HG03039 (cell line): ENCODE data around the gene PSKH1.

Experiments
- ATAC-seq: cut with Tn5 transposase; IDR thresholded peaks from one replicate; pipeline ENCODE4 v1.9.1; 2021; ENCODE audit warnings: mild to moderate bottlenecking, moderate library complexity; ENCODE audit not compliant: unreplicated experiment

The PSKH1 gene

DNA sequence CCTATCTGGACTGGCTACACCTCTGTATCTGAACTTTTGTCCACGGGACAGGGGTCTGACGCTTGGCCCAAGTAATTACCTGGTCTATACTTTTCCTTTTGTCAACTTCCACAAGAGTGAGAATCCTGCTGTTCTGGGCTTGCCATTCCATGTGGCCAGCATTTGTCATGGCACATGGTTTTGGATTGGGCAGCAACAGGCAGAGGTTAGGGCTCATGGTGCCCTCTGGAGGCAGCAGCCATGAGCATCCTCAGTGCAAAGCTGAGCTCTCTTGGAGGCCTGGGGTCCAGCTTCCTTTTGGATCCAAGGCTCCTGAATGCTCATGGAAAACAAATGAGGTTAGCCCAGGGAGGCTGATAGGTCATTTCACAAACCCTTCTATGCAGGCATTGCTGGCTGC is 27.7 kb upstream of the PSKH1 start:
- ATAC-seq = no peak

DNA sequence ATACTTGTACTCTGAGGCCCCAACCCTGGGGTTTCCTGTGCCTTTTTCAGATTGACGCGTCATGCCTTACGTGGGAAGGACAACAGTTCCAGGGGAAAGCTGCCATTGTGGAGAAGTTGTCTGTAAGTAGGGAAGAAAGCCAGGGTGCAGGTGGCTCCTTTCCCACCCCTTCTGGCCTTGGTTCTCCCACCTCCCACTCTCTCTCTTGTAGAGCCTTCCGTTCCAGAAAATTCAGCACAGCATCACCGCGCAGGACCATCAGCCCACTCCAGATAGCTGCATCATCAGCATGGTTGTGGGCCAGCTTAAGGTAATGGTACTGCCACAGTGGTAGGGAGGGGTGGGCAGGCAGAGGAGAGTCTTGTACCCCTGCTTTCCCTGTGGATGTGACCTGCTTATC is 24.8 kb upstream of the PSKH1 start:
- no peak for ATAC-seq

DNA sequence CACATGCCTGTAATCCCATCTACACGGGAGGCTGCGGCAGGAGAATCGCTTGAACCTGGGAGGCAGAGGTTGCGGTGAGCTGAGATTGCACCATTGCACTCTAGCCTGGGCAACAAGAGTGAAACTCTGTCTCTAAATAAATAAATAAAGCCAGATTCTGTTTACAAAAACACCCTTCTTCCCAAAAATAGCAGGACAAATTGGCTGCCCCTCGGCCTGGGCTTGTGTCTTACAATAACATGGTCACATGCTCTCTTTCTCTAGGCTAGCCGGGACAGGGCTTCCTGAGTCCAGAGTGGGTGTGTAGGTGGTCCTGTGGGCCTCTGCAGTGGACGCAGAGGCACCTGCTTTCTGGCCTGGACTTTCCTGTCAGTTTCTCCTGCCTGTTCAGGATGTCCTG is 23.4 kb upstream of the PSKH1 start:
- ATAC-seq = no peak

DNA sequence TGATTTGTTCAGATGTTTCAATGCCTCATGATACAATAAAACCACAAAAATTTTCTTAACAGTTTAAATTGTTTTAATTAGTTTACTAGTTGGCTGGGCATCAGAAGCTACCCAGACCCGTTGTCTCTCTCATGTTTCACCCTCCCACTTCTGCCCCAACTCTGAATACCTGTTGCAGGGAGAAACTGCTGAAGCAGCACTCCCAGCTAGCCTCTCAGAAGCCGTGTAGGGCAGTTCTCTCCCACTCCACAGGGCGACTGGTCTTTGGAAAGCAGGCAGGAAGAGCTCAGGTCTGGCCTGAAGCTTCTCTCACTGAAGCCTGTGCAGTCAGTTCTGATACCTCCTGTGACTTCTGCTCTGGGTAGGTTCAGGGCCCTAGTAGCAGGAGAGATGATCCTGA is 21.8 kb upstream of the PSKH1 start:
- no peak for ATAC-seq

DNA sequence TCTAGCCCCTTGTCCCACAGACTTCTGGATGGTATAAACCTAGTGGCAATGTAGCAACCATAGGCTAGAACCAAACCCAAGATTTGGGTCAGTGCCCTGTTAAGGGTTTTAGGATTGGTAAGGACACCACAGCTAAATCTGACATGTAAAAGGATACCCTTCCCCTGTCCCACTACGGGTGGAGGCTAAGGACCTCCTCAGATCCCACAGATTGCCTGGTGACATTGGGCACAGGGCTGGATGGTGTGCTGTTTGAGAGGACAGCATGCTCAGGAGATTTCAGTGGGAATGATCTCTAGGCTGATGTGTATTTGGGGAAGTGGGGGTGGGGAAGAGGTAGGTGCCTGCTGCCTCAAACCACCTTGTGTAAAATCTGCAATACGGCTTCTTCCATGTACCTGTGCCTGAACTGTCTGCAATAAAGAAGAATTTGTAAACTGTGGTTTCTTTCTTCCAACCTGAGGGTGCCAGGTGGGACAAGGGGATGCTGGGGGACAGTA is 20.9 kb upstream of the PSKH1 start:
- no peak for ATAC-seq

DNA sequence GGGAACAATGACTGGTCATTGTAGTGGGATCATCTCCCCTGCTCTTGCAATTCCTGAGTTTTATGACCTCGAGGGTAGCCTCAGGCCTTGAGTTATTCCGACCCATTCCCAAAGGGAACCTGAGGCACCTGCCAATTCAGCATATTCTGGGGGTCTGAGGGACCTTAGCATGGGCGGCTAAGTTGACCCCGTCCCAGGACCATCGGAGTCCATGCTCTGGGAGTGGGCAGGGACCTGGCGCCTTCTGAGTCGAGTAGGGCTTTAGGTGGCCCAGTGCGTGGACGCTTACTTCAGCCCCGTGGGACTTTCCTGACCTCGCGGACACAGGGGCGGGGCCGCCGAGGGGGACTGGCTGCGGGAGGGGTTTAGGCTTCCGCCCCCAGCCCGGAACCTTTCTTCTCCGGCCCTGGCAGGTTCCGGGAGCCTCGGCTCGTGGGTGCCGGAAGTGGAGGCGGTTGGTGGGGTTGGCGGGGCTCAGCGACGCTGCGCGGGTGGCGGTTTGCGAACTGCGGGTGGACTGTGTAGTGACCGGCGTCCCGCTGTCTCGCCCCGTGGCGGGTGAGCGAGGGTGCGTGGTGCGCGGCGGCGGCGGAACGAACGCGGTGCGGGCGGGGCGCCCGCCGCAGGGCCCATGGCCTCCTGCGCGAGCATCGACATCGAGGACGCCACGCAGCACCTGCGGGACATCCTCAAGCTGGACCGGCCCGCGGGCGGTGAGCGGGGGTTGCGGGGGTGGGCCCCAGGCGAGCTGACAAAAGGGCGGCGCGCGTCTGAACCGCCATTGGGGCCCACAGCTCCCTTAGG is 20.2 kb upstream of the PSKH1 start, which contains the start of gene EDC4:
TSS of gene EDC4 (plus strand) at position 422 of the 804 bp plus-strand sequence. CDS start at position 632, 210 bp downstream.
- ATAC-seq = peak; percentile 51

DNA sequence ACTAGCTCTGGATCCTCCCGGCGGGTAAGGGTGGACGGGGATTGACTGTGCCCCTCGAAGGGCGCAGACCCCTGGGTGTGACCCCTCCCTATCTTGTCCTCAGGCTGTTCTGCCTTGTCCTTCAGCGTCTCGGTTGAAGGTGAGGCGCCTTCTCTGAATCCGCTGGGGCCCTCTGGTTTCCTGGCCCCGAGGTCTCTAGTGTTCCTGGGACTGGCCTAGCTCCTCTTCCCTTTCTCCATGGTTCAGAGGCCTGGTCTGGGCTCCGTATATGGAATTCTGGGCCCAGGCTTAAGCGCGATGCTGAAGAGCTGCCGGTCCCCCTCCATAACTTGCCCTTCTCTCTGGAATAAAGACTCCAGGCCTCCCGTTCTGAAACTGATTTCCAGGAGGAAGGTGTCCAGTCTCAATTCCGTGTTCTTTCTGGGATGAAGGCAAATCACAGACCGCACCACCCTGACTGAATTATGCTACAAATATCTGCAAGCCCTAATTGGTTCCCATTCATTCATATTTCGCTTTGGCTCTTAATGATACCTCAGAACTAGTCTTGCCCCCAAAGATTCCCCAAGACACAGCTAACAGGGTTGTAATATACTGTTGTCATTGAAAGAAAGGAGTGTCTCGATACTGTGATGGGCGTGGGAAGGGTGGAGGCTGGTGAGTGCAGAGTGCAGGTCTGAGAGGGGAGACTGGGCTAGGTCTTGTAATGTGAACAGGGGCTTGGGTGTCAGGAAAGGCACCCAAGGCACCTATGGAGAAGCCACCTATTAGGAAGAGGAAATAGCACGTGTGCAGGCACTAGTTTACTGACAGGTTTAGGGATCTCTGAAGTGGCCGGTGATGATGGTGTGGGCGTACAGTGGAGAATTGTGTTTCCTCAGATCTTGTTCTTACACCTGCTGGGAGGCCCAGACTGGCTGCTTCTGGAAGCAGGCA is 19.4 kb upstream of the PSKH1 start:
- ATAC-seq = no peak

DNA sequence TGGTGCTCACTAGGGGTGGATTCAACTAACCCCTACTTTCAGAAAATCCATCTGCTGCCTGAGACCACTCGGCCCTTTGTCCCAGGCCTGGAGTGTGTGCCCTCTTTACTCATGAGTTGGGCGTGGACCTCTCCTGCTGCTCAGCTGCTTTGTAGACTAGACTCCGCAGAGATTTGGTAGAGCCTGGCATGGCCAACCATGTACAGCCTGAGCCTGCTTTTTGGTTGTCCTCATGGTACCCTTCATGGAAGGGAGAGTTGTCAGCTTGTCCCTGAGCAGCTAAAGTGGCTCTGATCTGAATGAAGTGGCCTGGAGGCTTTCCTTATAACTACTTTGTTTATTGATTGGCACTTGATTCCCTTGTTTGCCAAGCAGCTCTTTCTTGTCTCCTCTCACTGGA is 18.7 kb upstream of the PSKH1 start:
- no peak for ATAC-seq

DNA sequence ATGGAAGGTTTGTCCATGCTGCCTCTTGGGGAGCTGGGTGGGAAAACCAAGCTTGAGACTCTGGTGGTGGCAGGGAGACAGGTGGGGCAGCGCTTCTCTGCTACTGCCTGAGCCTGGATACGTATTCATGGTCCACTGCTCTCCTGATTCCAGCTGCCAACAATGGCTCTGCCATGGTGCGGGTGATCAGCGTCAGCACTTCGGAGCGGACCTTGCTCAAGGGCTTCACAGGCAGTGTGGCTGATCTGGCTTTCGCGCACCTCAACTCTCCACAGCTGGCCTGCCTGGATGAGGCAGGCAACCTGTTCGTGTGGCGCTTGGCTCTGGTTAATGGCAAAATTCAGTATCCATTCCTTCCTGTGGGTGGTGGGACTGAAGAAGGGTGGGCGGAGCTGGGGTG is 16.0 kb upstream of the PSKH1 start:
- ATAC-seq = no peak

DNA sequence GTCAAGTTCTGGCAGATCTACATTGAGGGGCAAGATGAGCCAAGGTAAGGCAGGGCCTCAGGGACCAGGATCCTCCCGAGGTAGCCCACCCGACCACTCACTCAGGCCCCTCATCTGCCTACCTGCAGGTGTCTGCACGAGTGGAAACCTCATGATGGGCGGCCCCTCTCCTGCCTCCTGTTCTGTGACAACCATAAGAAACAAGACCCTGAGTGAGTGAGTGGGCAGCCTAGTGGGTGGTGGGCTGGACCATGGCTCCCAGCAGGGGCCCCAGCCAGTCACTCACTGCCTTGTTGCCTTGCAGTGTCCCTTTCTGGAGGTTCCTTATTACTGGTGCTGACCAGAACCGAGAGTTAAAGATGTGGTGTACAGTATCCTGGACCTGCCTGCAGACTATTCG is 14.8 kb upstream of the PSKH1 start:
- no peak for ATAC-seq

DNA sequence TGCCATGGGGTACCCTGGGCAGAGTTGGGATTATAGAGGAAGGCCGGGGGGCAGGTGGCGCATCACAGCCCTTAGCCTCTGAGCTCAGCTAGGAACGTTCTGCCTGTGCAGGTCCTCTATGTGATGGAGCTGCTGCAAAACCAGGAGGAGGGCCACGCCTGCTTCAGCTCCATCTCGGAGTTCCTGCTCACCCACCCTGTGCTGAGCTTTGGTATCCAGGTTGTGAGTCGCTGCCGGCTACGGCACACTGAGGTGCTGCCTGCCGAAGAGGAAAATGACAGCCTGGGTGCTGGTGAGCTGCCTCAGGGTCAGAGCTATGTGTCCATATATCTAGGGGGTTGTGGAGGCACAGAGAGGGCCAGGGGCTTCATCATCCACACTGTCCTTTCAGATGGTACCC is 14.2 kb upstream of the PSKH1 start:
- no peak for ATAC-seq

DNA sequence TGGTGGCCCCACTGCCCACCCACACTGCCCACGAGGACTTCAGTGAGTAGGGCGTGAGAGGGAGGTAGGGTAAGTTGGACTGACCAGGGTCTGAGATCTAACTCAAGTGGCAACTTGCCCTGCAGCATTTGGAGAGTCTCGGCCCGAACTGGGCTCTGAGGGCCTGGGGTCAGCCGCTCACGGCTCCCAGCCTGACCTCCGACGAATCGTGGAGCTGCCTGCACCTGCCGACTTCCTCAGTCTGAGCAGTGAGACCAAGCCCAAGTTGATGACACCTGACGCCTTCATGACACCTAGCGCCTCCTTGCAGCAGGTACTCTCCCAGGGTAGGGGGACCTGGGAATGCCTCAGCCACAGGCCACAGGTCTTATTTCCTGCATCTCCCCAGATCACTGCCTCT is 13.6 kb upstream of the PSKH1 start:
- ATAC-seq = no peak

DNA sequence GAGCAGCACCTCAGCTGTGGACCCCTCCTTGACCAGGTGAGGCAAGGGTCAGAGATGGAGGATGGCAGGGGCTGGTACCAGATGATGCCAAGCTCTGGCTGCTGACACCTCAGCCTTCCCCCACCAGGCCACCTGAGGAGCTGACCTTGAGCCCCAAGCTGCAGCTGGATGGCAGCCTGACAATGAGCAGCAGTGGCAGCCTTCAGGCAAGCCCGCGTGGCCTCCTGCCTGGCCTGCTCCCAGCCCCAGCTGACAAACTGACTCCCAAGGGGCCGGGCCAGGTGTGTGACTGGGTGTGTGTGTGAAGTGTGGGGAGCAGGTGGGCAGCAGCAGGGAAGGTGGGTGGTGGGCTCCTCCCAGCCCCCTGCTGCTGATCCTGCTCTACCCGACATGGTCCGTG is 13.1 kb upstream of the PSKH1 start:
- no peak for ATAC-seq

DNA sequence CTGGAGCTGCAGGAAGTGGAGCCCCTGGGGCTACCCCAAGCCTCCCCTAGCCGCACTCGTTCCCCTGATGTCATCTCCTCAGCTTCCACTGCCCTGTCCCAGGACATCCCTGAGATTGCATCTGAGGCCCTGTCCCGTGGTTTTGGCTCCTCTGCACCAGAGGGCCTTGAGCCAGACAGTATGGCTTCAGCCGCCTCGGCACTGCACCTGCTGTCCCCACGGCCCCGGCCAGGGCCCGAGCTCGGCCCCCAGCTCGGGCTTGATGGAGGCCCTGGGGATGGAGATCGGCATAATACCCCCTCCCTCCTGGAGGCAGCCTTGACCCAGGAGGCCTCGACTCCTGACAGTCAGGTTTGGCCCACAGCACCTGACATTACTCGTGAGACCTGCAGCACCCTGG is 12.5 kb upstream of the PSKH1 start:
- ATAC-seq = no peak

DNA sequence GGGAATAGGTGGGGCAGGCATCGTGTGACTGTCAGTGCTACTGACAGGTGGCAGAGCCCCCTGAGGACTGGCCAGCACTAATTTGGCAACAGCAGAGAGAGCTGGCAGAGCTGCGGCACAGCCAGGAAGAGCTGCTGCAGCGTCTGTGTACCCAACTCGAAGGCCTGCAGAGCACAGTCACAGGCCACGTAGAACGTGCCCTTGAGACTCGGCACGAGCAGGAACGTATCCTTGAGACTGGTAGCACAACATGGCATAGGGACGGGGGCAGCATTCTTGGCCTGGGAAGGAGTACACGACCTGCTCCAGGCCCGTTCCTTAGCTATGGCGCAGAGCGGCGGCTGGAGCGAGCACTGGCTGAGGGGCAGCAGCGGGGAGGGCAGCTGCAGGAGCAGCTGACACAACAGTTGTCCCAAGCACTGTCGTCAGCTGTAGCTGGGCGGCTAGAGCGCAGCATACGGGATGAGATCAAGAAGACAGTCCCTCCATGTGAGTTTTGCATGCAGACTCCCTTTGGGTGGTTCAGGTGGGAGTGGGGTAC is 11.4 kb upstream of the PSKH1 start:
- ATAC-seq = no peak

DNA sequence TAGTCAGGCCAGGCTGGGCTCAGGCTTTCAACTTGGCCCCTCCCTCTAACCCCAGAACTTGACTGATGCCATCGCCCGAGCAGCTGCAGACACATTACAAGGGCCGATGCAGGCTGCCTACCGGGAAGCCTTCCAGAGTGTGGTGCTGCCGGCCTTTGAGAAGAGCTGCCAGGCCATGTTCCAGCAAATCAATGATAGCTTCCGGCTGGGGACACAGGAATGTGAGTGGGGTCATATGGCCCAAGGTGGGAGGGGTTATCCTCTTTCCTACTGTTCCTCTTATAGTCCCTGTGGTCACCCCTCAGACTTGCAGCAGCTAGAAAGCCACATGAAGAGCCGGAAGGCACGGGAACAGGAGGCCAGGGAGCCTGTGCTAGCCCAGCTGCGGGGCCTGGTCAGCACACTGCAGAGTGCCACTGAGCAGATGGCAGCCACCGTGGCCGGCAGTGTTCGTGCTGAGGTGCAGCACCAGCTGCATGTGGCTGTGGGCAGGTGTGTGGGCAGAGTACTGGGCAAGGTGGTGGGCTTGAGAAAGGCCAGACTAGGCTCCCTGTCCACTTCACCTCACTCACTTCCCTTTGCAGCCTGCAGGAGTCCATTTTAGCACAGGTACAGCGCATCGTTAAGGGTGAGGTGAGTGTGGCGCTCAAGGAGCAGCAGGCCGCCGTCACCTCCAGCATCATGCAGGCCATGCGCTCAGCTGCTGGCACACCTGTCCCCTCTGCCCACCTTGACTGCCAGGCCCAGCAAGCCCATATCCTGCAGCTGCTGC is 10.5 kb upstream of the PSKH1 start:
- no peak for ATAC-seq

DNA sequence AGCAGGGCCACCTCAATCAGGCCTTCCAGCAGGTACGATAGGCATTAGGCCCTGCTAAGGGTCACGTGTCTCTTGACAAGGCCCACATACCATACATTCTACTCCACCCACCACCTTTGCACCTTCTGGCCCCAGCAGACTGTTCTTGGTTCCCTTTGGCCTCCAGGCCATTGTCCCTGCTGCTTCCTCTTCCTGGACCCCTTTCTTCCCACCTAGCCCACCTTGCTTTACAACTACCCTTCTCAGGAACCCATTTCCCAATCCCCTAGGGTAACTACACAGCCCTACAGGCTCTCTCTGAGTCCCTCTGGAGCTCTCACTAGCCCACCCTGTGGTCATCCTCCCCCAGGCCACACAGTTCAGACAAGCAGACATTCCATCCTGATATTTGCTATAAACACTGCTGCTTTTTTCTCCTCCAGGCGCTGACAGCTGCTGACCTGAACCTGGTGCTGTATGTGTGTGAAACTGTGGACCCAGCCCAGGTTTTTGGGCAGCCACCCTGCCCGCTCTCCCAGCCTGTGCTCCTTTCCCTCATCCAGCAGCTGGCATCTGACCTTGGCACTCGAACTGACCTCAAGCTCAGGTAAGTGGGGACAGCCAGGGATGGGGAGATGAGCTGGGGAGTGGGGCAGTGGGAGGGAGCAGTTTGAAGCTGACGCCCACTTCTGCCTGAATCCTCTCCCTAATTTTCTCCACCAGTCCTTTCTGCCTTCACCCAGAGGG is 9.7 kb upstream of the PSKH1 start:
- ATAC-seq = no peak

DNA sequence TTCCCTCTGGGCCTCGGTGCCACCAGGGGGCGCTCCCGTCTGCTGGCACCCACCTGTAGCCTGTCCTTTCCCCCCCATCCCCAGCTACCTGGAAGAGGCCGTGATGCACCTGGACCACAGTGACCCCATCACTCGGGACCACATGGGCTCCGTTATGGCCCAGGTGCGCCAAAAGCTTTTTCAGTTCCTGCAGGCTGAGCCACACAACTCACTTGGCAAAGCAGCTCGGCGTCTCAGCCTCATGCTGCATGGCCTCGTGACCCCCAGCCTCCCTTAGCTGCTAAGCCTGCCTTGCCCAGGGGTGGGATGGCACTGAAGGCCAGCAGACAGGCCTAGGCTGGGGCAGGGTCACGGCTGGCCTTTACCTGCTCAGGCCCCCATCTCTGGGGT is 9.2 kb upstream of the PSKH1 start:
- ATAC-seq = no peak

DNA sequence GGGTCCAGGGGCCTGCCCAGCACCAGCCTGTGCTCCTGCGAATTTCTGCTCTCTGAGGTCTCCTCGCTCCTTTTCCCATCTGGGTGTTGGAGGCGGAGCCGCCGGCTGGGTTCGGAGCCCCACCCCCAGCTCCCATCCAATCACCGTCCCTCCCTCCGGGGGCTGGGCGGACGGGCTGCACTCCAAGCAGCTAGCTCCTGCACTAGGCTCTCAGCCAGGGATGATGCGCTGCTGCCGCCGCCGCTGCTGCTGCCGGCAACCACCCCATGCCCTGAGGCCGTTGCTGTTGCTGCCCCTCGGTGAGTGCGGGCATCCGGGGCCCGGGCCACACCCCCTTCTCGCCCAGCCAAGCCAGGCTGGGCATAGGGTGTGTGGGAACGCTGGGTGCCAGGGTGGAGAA is 8.4 kb upstream of the PSKH1 start, which contains the start of gene NRN1L:
TSS of gene NRN1L (plus strand) at position 202 of the 400 bp plus-strand sequence. CDS start at position 221, 19 bp downstream.
- ATAC-seq = no peak

DNA sequence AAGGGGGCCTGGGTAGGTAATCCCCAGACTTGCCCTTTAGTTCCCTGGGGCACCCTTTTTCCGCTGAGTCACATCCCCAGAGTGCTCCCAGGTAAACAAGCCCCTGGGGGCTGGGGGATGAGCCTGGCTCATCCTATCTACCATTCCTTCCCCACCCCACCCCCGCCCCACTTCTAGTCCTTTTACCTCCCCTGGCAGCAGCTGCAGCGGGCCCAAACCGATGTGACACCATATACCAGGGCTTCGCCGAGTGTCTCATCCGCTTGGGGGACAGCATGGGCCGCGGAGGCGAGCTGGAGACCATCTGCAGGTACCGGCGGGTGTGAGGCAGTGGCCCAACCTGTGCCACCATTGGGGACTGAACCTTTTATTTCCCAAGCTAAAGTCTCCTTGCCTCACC is 7.5 kb upstream of the PSKH1 start:
- no peak for ATAC-seq
